NCI-H2029 (cell line): ENCODE results near the gene KLHL30.
A peak's percentile ranks its signal among the peaks of the same experiment; 100 is the strongest.

Source experiments
- DNase-seq: peaks from one replicate; lab custom pipeline; 2025; lab: John Stamatoyannopoulos, UW

The KLHL30 gene

GRCh38 chr2:238131761-238132462, 6.6 kb upstream of the KLHL30 start:
- no peak for DNase-seq

DNA sequence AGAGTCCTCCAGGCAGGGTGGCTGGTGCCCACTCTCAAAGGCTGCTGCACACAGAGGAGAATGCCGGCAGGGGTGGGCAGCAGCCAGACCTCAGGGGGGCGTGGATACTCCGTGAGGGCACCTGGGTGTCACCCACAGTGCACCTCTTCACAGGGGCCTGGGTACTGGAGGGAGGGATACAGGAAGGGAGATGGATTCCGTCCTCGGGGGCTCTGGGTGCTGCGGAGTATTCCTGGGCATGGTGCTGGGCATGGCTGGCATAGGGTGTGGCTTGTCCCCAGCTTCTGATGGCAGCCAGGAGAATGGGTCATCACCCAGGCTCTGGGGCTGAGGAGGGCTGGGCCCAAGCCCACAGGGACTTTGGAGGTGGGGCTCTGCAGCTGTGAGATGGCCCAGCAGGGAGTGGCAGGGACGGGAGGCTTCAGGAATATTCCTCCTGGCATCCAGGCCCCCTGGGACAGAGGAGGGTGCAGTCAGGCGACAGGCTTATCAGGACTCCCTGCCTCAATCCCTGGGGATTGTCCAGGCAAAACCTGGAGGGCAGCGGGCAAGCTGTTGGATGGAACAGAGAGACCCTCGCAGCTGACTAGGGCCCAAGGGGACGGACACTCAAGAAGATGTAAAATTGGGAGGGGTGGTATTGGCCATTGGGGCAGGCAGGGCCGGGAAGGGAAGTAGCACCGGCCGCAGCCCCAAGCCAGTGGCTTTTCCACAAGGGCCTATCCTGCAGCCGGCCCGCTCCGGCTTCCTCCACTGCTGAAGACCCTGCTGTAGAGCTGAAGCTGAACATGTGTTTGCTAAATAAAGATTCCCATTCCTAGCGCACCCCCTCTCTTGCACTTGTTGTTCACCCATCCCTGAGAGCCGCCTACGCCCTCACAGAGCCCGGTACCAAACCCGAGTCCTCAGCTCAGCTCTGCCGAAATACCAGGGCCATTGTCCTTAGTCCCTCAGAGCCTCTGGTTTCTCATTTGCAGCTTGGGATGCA, 5.7 kb upstream of the KLHL30 start:
- no peak for DNase-seq

DNA sequence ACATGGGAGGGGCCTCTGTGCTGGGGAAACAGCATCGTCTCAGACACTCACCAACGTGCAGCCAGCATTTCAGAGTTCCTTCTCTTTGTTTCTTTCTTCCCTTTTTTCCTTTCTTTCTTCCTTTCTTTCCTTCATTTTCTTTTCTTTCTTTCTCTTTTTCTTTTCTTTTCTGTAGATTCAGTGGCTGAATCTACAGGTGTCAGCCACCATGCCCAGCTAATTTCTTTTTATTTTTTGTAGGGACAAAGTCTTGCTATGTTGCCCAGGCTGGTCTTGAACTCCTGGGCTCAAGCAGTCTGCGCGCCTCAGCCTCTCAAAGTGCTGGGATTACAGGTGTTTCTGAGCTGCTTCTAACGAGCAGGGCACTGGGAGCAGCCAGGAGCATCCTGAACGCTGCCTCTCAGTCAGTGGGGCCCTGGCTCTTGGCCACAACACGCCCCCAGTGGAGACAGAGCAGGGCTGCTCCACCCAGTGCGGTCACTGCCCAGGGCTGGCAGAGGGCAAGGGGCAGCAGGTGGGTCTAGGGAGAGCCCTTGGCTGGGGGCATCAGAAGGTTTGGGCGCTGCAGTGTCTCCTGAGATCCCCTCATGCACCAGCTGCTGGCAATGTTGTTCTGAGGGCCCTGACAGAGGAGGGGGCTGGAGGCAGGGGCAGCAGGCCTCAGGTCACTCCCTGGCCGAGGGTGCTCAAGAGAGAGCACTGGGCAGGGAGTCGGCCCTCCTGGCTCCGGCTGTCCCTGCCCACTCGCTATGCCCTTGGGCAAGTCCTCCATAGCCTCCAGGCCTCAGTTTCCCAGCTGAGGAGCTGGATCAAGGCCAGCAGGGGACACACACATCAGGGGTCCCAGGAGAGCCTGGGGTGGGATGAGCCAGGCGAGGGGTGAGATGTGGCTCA, 4.7 kb upstream of the KLHL30 start:
- no peak for DNase-seq

DNA sequence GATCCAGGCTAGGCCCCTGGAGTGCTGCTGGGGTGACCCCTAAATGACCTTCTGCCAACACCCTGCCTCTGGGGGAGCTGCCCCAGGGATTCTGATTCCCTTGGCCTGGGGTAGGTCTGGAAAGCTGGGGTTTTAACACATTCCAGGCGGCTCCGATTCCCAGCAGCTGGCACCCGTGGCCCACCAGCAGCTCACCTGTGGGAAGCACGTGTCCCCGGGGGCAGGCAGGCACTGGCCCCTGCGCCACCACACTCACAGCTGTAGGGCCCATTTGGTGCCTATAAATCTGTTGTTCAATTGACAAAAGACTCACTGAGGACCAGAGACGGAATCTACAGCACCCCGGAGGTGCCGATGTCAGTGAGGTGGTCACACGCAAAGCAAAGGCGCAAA, 4.1 kb upstream of the KLHL30 start:
- no peak for DNase-seq

DNA sequence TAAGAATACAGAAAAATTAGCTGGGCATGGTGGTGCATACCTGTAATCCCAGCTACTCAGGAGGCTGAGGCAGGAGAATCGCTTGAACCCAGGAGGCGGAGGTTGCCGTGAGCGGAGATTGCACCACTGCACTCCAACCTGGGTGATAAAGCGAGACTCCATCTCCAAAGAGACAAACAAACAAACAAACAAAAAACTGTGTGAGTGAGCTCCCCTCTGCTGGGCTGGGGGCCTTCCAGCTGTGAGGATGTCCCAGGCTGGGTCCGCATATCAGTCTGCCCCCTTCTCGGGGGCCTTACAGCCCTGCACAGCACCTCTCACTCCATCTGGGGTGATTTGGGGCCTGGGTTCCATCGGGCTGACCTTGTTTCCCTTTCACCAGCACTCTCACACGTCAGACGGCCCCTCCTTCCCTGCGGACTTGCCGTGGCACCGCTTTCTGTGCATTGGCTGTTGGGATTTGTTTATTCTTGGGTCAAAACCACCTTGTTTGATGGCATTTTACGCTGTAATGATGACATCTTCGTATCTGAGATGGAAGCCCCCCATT, 2.8 kb upstream of the KLHL30 start:
- no peak for DNase-seq

DNA sequence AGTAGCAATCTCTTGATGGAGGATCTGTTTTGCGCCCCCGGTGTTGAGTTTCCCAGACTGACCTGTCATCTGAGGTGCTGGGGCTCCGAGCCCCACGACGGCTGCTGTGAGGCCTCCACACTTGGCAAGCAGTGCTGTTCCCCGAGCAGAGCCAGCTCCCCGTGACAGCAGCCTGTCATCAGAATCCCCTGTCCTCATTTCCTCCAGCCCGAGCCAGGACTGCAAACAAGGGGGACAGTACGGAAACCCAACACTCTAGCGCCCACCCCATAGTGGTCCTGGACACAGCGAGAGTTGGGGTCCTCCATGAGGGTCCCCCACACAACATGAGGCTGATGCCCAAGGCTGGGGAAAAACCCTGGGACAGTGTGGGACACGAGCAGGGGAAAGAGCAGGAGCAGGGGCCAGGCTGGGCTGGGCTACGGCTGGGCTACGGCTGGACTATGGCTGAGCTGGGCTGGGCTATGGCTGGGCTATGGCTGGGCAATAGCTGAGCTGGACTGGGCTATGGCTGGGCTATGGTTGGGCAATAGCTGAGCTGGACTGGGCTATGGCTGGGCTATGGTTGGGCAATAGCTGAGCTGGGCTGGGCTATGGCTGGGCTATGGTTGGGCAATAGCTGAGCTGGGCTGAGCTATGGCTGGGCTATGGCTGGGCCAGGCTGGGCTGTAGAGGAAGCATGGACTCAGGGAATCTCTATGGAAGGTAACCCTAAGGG, 1.5 kb upstream of the KLHL30 start:
- no peak for DNase-seq

GRCh38 chr2:238137885-238138284, 583 bp upstream of the KLHL30 start:
- DNase-seq = no peak

GRCh38 chr2:238139196-238140039, 950 bp downstream of the KLHL30 start:
- no peak for DNase-seq

- no peak for DNase-seq
Measured at GRCh38 chr2:238140040-238140439, 1.6 kb downstream of the KLHL30 start.

DNA sequence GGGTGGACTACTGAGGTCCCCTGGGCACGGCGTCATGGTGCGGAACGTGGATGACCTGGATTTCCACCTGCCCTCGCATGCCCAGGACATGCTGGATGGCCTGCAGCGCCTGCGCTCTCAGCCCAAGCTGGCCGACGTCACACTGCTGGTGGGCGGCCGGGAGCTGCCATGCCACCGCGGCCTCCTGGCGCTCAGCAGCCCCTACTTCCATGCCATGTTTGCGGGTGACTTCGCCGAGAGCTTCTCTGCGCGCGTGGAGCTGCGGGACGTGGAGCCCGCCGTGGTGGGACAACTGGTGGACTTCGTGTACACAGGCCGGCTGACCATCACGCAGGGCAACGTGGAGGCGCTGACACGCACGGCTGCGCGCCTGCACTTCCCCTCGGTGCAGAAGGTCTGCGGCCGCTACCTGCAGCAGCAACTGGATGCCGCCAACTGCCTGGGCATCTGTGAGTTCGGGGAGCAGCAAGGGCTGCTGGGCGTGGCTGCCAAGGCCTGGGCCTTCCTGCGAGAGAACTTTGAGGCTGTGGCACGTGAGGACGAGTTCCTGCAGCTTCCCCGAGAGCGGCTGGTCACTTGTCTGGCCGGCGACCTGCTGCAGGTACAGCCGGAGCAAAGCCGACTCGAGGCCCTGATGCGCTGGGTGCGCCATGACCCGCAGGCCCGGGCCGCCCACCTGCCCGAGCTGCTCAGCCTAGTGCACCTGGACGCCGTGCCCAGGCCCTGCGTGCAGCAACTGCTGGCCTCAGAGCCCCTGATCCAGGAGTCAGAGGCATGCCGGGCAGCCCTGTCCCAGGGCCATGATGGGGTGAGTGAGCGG, 2.5 kb downstream of the KLHL30 start:
- DNase-seq = no peak

DNA sequence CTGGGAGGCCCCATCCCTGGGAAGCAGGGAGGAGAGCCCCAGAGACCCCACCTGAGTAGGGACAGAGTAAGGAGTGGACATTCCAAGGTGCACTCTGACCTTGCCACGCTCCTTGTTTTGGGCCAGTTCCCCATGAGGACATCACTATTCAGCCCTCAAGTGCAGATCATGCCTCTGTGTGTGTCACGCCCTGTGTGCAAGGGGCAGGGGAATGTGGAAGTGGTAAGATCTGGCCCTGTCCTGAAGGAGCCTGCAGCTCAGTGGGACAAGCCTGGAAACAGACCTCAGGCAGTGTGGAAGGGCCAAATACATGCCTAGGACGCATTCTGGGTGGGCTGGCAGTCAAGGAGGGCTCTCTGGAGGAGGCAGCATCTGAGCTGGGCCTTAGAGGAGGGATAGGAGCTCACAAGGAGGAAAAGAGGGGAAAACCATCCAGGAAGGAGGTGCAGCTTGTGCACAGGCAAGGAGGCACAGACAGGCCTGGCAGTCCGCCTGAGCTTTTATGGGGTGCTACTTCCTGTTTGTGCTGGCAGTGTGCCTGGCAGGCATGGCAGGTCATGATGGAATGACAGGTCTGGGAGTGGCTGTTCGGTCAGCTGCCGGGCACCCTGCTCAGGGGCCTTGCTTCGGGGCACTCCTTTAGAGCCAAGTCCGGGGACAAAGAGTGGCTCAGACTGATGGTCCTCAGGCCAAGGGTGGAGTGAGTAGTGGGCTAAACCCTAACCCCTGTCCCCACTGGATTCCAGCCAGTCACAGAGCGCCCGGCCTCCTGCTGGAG, 3.3 kb downstream of the KLHL30 start:
- peak; percentile 35 for DNase-seq

DNA sequence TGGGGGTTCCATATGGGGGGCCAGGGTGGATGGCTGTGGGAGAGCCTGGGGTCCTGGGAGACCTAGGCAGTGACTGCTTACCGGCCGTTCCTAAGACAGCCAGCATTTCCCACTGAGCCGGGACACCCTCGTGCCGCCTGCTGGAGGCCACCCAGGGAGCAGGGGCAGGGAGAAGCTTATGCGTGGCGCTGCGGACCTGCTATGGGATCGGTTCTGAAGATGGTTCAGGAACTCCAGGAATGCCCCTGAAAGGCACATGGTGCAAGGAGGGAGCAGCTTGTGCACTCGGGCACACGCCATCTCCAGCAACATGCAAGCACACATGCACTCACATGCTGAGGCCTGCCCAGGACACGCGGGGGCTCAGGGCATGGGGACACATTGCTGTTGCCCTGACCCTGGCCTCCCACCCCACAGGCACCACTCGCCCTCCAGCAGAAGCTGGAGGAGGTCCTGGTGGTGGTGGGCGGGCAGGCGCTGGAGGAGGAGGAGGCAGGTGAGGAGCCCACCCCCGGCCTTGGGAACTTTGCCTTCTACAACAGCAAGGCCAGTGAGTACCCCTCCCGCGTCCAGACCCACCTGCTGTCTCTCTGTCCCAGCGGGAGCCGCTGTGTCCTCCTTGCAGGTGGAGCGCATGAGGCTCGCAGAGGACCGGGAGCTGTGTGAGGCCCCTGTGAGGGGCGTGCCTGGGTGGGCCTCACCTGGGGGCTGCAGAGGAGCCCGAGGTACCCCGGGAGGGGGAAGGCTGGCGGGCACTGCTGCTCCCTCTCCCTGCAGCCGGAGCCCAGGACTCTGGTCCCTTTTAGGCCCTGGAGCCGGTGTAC, 4.1 kb downstream of the KLHL30 start:
- no peak for DNase-seq

DNA sequence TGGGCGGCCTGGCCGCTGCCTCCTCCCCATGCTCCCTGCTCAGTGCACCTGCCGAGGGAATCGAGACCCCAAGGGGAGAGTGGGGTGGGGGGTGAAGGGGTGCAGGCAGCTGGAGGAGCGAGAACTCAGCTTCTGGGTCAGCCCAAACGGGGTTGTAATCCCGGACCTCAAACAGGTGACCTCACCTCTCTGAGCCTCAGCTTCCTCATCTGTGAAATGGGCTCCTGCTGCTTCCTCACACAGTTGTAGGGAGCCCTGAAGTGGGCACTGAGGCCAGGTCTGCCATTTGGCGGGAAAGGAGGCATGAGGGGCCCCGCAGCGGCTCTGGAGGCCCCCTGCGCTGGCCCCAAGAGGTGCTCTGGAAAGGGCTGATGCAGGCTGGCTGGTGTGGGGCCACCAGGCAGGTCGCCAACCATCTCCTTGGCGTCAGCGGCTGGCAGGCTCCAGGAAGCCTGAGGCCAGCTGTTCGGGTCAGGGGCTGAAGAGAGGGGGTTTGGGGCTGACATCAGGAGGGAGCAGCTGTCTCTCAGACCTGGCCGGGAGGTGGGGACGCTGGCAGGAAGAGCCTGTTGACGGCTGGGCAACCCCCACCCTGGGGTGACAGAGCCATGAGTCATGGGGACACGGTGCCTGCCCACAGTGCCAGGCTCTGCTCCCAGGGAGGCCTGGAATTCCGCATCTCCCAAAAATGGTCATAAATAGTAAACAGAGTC, 4.9 kb downstream of the KLHL30 start:
- no peak for DNase-seq

- DNase-seq = no peak
Measured at GRCh38 chr2:238144262-238144661, 5.8 kb downstream of the KLHL30 start.

DNA sequence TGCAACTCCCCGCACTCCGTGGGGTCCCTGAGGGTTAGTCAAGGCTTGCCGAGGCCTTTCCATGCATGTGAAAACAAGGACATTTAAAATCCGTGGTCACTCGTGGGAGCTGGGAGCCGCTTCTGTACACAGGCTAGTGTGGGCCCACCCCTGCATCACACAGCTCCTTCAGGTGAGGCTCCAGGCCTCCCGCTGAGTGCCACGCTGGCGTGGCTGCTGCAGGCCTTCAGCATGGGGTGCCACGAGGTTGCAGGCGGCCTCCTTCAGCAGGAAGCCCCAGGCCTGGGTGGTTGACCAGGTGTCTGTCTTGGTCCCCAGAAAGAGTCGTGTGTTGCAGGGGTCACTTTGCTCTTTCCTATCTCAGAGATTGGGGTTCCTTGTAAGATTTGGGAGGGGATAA, 6.6 kb downstream of the KLHL30 start:
- no peak for DNase-seq

- DNase-seq = no peak
Measured at GRCh38 chr2:238145851-238146250, 7.4 kb downstream of the KLHL30 start.
